Progenitor cell of endocrine pancreas (in vitro differentiated cells): ENCODE data around the gene FNDC11. TPM values are rescaled to one million over a fixed set of nuclear protein-coding genes. Genes with fewer than 3 reads are reported as not detected.

Source experiments
- DNase-seq: peaks from one replicate; pipeline ENCODE4 v3.0.0; 2021; ENCODE audit warnings: low spot score; ENCODE audit not compliant: unreplicated experiment
- H3K27ac Mint-ChIP-seq: 2 replicates; pipeline ENCODE4 v1.8.0; 2021; ENCODE audit warnings: mild to moderate bottlenecking, moderate library complexity, mixed read lengths
- H3K27me3 Mint-ChIP-seq: 2 replicates; pipeline ENCODE4 v1.8.0; 2021; ENCODE audit warnings: mixed read lengths
- H3K36me3 Mint-ChIP-seq: 2 replicates; pipeline ENCODE4 v1.8.0; 2022; ENCODE audit warnings: mixed read lengths; ENCODE audit not compliant: insufficient read depth
- H3K4me1 Mint-ChIP-seq: 2 replicates; pipeline ENCODE4 v1.8.0; 2021; ENCODE audit warnings: low read depth, mixed read lengths
- H3K4me3 Mint-ChIP-seq: 2 replicates; pipeline ENCODE4 v1.8.0; 2021; ENCODE audit warnings: low read depth, mild to moderate bottlenecking, moderate library complexity, mixed read lengths
- H3K9me3 Mint-ChIP-seq: 2 replicates; pipeline ENCODE4 v1.8.0; 2021; ENCODE audit warnings: low read depth, mixed read lengths
- CTCF ChIP-seq: fragments of 200-600 bp; sonication (generic); IDR thresholded peaks from one replicate; pipeline ENCODE4 v1.5.0; 2021; ENCODE audit warnings: antibody characterized with exemption, mild to moderate bottlenecking; ENCODE audit not compliant: unreplicated experiment
- total RNA-seq: library from RNA; stranded (reverse); gene quantifications from 2 replicates; pipeline ENCODE4 v1.2.1, GENCODE V29; 2021

Gene FNDC11
- total RNA-seq, 1 donor from 2014 or later: 1.9 TPM

- H3K4me1 Mint-ChIP-seq: peaks cover 3% of the 10 kb centered on the region
- H3K36me3 Mint-ChIP-seq: no peaks in the 10 kb centered on the region
- no peaks in the 10 kb centered on the region for H3K9me3 Mint-ChIP-seq
- no peak for DNase-seq
- no peak overlapping the region for H3K4me3 Mint-ChIP-seq
- no peak overlapping the region for H3K27ac Mint-ChIP-seq
- no peak for TF ChIP-seq CTCF
- peaks cover 12% of the 10 kb centered on the region for H3K27me3 Mint-ChIP-seq
Measured at GRCh38 chr20:63543131-63543530, 10.8 kb upstream of the FNDC11 start.

DNA sequence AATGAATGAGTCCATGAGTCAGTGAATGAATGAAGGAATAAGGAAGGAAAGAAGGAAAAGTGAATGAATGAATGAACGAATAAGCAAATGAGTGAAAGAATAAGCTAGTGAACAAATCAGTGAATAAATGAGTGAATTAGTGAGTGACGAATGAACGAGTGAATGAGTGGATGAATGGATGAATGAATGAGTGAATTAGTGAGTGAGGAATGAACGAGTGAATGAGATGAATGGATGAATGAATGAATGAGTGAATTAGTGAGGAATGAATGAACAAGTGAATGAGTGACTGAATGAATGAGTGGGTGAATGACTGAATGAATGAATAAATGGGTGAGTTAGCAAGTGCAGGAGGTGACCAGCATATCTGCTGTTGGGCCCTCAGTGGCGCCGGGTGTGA, 10.2 kb upstream of the FNDC11 start:
- no peak overlapping the region for H3K4me3 Mint-ChIP-seq
- peaks cover 12% of the 10 kb centered on the region for H3K27me3 Mint-ChIP-seq
- DNase-seq: no peak
- no peaks in the 10 kb centered on the region for H3K9me3 Mint-ChIP-seq
- no peak overlapping the region for H3K27ac Mint-ChIP-seq
- no peak for TF ChIP-seq CTCF
- peaks cover 3% of the 10 kb centered on the region for H3K4me1 Mint-ChIP-seq
- H3K36me3 Mint-ChIP-seq: no peaks in the 10 kb centered on the region

- no peak for DNase-seq
- Mint-ChIP-seq H3K9me3 (no peaks in the 10 kb centered on the region), H3K27ac (no peak overlapping the region), H3K4me3 (no peak overlapping the region), H3K27me3 (peaks cover 13% of the 10 kb centered on the region), H3K36me3 (no peaks in the 10 kb centered on the region), H3K4me1 (peaks cover 3% of the 10 kb centered on the region)
- TF ChIP-seq CTCF: no peak
Measured at GRCh38 chr20:63544241-63544957, 9.6 kb upstream of the FNDC11 start.

DNA sequence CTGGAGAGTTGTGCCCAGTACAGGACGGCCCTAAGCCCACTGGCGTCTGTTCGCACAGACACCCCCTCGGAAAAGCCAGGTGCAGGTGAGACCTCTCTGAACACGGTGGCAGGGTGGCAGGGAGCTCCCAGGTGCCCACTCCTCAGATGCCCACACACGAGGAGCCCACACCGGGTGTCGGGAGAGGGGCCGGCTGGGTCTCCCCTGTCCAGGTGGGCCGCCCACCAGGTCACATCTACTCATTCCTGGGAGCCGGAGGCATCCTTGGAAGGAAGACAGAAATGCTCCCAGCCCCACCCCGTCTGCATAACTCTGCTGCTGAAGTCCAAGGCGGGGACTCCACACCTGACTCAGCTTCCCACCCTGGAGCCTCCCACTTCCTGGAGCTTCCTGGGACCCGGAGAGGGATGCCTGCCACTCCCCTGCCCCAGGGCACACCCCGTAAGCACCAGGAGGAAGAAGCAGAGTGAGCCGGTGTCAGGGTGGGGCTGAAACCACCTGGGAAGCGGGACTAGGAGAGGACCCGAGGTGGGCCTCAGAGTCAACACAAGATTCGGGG, 8.9 kb upstream of the FNDC11 start:
- Mint-ChIP-seq H3K27me3 (peaks cover 15% of the 10 kb centered on the region), H3K27ac (no peak overlapping the region), H3K4me3 (no peak overlapping the region), H3K36me3 (no peaks in the 10 kb centered on the region), H3K9me3 (no peaks in the 10 kb centered on the region), H3K4me1 (peaks cover 3% of the 10 kb centered on the region)
- TF ChIP-seq CTCF: no peak
- no peak for DNase-seq

GRCh38 chr20:63545814-63546213, 8.1 kb upstream of the FNDC11 start:
- H3K4me3 Mint-ChIP-seq: no peak overlapping the region
- H3K27me3 Mint-ChIP-seq: peaks cover 16% of the 10 kb centered on the region
- H3K27ac Mint-ChIP-seq: no peak overlapping the region
- DNase-seq: no peak
- H3K36me3 Mint-ChIP-seq: no peaks in the 10 kb centered on the region
- H3K9me3 Mint-ChIP-seq: no peaks in the 10 kb centered on the region
- no peak for TF ChIP-seq CTCF
- H3K4me1 Mint-ChIP-seq: peaks cover 3% of the 10 kb centered on the region
